Measurements from ENCODE around the gene POLR3A.

- TF ChIP-seq, protein P1, sequence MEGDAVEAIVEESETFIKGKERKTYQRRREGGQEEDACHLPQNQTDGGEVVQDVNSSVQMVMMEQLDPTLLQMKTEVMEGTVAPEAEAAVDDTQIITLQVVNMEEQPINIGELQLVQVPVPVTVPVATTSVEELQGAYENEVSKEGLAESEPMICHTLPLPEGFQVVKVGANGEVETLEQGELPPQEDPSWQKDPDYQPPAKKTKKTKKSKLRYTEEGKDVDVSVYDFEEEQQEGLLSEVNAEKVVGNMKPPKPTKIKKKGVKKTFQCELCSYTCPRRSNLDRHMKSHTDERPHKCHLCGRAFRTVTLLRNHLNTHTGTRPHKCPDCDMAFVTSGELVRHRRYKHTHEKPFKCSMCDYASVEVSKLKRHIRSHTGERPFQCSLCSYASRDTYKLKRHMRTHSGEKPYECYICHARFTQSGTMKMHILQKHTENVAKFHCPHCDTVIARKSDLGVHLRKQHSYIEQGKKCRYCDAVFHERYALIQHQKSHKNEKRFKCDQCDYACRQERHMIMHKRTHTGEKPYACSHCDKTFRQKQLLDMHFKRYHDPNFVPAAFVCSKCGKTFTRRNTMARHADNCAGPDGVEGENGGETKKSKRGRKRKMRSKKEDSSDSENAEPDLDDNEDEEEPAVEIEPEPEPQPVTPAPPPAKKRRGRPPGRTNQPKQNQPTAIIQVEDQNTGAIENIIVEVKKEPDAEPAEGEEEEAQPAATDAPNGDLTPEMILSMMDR (IDR thresholded peaks at IDR 0.05 in 8 of 11, conservative IDR thresholded peaks at IDR 0.05 in 3 of 11), result no peak
- no peak for TF ChIP-seq POLR2A (IDR thresholded peaks at IDR 0.05)
Measured at GRCh38 chr10:77940225-77940624, 89.1 kb downstream of the POLR3A start.
